HG03558 (cell line): ENCODE measurements around the gene ZNF107.
"Not testable (repeated sequence)": the region's sequence is repeated elsewhere in the genome, so short reads cannot be mapped to it uniquely, and the experiment has no call there.

Source experiments
- ATAC-seq: cut with Tn5 transposase; IDR thresholded peaks from one replicate; pipeline ENCODE4 v1.9.1; 2021; ENCODE audit warnings: moderate number of reproducible peaks; ENCODE audit not compliant: unreplicated experiment; ENCODE audit errors: extremely low read depth

Gene ZNF107

GRCh38 chr7:64729089-64729848 is 63.3 kb downstream of the ZNF107 start:
- no peak for ATAC-seq

DNA sequence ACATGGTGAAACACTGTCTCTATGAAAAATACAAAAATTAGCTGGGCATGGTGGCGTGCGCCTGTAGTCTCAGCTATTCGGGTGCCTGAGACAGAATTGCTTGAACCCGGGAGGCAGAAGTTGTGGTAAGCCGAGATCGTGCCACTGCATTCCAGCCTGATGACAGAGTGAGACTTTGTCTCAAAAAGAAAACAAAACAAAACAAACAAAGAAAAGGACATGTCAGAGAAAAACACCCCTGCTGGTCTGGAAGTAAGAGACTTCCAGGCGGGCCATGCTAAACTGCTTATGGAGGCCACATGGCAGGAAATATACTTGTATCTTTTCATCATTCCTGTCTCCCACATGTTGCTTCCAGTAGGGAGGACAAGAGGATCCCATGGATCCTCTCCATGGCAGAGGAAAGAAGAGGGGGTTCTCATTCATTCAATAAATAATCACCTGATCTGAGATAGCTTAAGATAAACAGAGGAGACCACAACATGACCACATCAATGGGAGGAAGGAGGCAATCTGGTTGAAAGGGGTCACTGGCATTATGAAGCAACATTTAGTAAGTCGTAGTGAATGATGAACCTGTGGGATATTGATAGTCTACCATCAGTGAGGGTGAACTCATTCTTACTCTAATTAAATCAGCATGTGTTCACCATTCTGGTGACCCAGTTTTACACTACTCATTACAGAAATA is 67.8 kb downstream of the ZNF107 start:
- no peak for ATAC-seq

- ATAC-seq, result no peak
Measured at GRCh38 chr7:64736575-64736974, 70.6 kb downstream of the ZNF107 start.

DNA sequence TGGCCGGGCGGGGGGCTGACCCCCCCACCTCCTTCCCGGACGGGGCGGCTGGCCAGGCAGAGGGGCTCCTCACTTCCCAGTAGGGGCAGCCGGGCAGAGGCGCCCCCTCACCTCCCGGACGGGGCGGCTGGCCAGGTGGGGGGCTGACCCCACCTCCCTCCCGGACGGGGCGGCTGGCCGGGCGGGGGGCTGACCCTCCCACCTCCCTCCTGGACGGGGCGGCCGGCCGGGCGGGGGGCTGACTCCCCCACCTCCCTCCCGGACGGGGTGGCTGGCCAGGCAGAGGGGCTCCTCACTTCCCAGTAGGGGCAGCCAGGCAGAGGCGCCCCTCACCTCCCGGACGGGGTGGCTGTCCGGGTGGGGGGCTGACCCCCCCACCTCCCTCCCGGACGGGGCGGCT is 72.5 kb downstream of the ZNF107 start:
- ATAC-seq, result not testable (repeated sequence)

DNA sequence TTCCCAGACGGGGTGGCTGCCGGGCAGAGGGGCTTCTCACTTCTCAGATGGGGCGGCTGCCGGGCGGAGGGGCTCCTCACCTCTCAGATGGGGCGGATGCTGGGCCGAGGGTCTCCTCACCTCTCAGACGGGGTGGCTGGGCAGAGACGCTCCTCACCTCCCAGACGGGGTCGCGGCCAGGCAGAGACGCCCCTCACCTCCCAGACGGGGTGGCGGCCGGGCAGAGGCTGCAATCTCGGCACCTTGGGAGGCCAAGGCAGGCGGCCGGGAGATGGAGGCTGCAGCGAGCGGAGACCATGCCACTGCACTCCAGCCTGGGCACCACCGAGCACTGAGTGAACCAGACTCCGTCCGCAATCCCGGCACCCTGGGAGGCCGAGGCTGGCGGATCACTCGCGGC is 73.0 kb downstream of the ZNF107 start:
- ATAC-seq, result not testable (repeated sequence)

DNA sequence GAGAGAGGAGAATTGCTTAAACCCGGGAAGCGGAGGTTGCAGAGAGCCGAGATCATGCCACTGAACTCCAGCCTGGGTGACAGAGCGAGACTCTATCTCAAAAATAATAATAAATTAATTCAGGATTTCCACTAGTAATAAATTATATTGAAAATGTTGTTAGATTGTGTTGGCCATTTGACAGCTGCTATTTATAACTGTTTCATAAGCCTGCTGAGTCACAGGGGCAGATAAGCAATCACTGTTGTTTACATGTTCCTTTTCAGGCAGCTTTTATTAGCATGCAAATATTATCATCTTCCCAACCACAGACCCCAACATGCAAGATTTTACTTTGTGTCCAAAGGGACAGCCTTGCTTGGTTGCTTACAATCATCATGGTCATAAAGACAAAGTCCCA is 78.7 kb downstream of the ZNF107 start:
- no peak for ATAC-seq

DNA sequence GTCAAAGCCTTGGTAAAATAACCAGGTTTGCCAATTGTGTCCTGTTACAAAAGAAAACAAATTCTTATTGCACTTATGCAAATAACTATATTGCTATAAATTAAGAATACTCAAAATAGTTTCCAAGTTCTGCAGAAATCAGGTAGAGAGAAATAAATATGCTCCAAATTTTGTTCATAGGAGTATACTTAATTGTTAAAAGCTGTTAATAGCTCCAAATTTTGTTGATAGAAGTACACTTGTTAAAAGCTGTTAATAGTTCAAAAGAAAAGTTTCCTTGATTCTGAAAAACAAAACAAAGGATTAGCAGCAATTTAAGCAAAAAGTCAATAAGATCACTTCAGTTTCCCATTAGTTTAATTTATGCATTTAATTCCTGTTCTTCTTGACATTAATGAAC is 81.9 kb downstream of the ZNF107 start:
- ATAC-seq, result no peak

GRCh38 chr7:64753032-64753431 is 87.1 kb downstream of the ZNF107 start:
- ATAC-seq, result no peak

- no peak for ATAC-seq
Measured at GRCh38 chr7:64755865-64756264, 89.9 kb downstream of the ZNF107 start.

GRCh38 chr7:64758151-64758550 is 92.2 kb downstream of the ZNF107 start:
- ATAC-seq, result no peak
